Activated naive CD8-positive, alpha-beta T cell (primary cell): ENCODE data around the gene DXO.
"Not testable (repeated sequence)": the region's sequence is repeated elsewhere in the genome, so short reads cannot be mapped to it uniquely, and the experiment has no call there.

Experiments used
- H3K27ac Mint-ChIP-seq: one replicate; pipeline ENCODE4 v1.8.0; 2021; ENCODE audit warnings: mixed read lengths
- H3K27me3 Mint-ChIP-seq: one replicate; pipeline ENCODE4 v1.8.0; 2021; ENCODE audit warnings: mixed read lengths
- H3K36me3 Mint-ChIP-seq: one replicate; pipeline ENCODE4 v1.8.0; 2021; ENCODE audit warnings: mixed read lengths
- H3K4me1 Mint-ChIP-seq: one replicate; pipeline ENCODE4 v1.8.0; 2021; ENCODE audit warnings: low read depth, mixed read lengths
- H3K4me3 Mint-ChIP-seq: one replicate; pipeline ENCODE4 v1.8.0; 2021; ENCODE audit warnings: mild to moderate bottlenecking, mixed read lengths
- H3K9me3 Mint-ChIP-seq: one replicate; pipeline ENCODE4 v1.8.0; 2021; ENCODE audit warnings: low read depth, mixed read lengths

Gene DXO

GRCh38 chr6:31933537-31933936, 38.4 kb downstream of the DXO start:
- Mint-ChIP-seq H3K27ac (no peak overlapping the region), H3K4me1 (no peaks in the 10 kb centered on the region), H3K27me3 (peaks cover 2% of the 10 kb centered on the region), H3K9me3 (no peaks in the 10 kb centered on the region), H3K4me3 (no peak overlapping the region), H3K36me3 (no peaks in the 10 kb centered on the region)

GRCh38 chr6:31932137-31932536, 39.8 kb downstream of the DXO start:
- H3K4me1 Mint-ChIP-seq, H3K27ac Mint-ChIP-seq, H3K4me3 Mint-ChIP-seq, H3K27me3 Mint-ChIP-seq, H3K9me3 Mint-ChIP-seq, H3K36me3 Mint-ChIP-seq: not testable (repeated sequence)

GRCh38 chr6:31930962-31931361, 41.0 kb downstream of the DXO start:
- H3K27me3 Mint-ChIP-seq: peaks cover 2% of the 10 kb centered on the region
- H3K27ac Mint-ChIP-seq: no peak overlapping the region
- no peaks in the 10 kb centered on the region for H3K36me3 Mint-ChIP-seq
- no peaks in the 10 kb centered on the region for H3K4me1 Mint-ChIP-seq
- H3K4me3 Mint-ChIP-seq: no peak overlapping the region
- no peaks in the 10 kb centered on the region for H3K9me3 Mint-ChIP-seq

GRCh38 chr6:31928672-31928939, 43.3 kb downstream of the DXO start:
- Mint-ChIP-seq H3K4me1 (no peaks in the 10 kb centered on the region), H3K9me3 (no peaks in the 10 kb centered on the region), H3K27me3 (peaks cover 2% of the 10 kb centered on the region), H3K36me3 (no peaks in the 10 kb centered on the region), H3K27ac (no peak overlapping the region), H3K4me3 (no peak overlapping the region)

GRCh38 chr6:31927863-31928671, 43.9 kb downstream of the DXO start:
- no peak overlapping the region for H3K4me3 Mint-ChIP-seq
- no peaks in the 10 kb centered on the region for H3K36me3 Mint-ChIP-seq
- H3K27me3 Mint-ChIP-seq: peaks cover 2% of the 10 kb centered on the region
- H3K27ac Mint-ChIP-seq: no peak overlapping the region
- H3K9me3 Mint-ChIP-seq: no peaks in the 10 kb centered on the region
- H3K4me1 Mint-ChIP-seq: no peaks in the 10 kb centered on the region

- Mint-ChIP-seq H3K9me3 (no peaks in the 10 kb centered on the region), H3K4me3 (no peak within 1 kb of the TSS), H3K4me1 (no peaks in the 10 kb centered on the region), H3K27ac (no peak within 1 kb of the TSS), H3K27me3 (no peaks in the 10 kb centered on the region), H3K36me3 (no peaks in the 10 kb centered on the region)
Measured at GRCh38 chr6:31927242-31927862, 44.6 kb downstream of the DXO start, which contains the start of gene C2. TSS of gene C2 (plus strand) at chr6:31927717. CDS start at chr6:31927753, 36 bp downstream.

GRCh38 chr6:31922942-31923341, 49.0 kb downstream of the DXO start:
- Mint-ChIP-seq H3K27ac (no peak overlapping the region), H3K9me3 (no peaks in the 10 kb centered on the region), H3K4me1 (no peaks in the 10 kb centered on the region), H3K36me3 (no peaks in the 10 kb centered on the region), H3K4me3 (no peak overlapping the region), H3K27me3 (no peaks in the 10 kb centered on the region)

GRCh38 chr6:31920811-31921210, 51.1 kb downstream of the DXO start:
- no peaks in the 10 kb centered on the region for H3K9me3 Mint-ChIP-seq
- H3K4me1 Mint-ChIP-seq: no peaks in the 10 kb centered on the region
- H3K36me3 Mint-ChIP-seq: no peaks in the 10 kb centered on the region
- H3K27ac Mint-ChIP-seq: no peak overlapping the region
- H3K4me3 Mint-ChIP-seq: no peak overlapping the region
- H3K27me3 Mint-ChIP-seq: no peaks in the 10 kb centered on the region
